ENCODE measurements around the gene PTPRT.

- TF ChIP-seq CTCF (IDR thresholded peaks at IDR 0.05) (no peak), POLR2A (IDR thresholded peaks at IDR 0.05) (no peak)
Measured at GRCh38 chr20:42295592-42295991, 894.1 kb downstream of the PTPRT start.
